Measurements from ENCODE around the gene THEMIS. TPM values are rescaled to one million over a fixed set of nuclear protein-coding genes. Genes with fewer than 3 reads are reported as not detected.
"Not testable (repeated sequence)": the region's sequence is repeated elsewhere in the genome, so short reads cannot be mapped to it uniquely, and the experiment has no call there.

The THEMIS gene
- total and polyA plus RNA-seq, 2 experiments from 2014 or later, result 0.05 to 0.11 TPM

- Histone ChIP-seq H3K4me3 (no peak overlapping the region), H3K4me2 (ENCODE audit: unreplicated experiment) (no peak overlapping the region), H3K4me1 (ENCODE audit: insufficient read depth) (no peaks in the 10 kb centered on the region; the same call in 1 of the 2 replicates), H3K27ac (no peak overlapping the region), H4K20me1 (ENCODE audit: insufficient read depth) (no peaks in the 10 kb centered on the region), H3K9ac (no peak overlapping the region), H3F3A (ENCODE audit: insufficient read depth) (no peaks in the 10 kb centered on the region), H3K36me3 (ENCODE audit: low read depth) (no peaks in the 10 kb centered on the region), H3K9me3 (ENCODE audit: low read depth) (no peaks in the 10 kb centered on the region), H3K79me2 (ENCODE audit: insufficient read depth) (no peaks in the 10 kb centered on the region), H3K27me3 (replicated peaks; ENCODE audit: insufficient read depth) (no peaks in the 10 kb centered on the region; the same call in 1 of the 2 replicates), H2AFZ (no peak overlapping the region), H3K9me2 (ENCODE audit: insufficient read depth) (no peaks in the 10 kb centered on the region)
- WGBS, 2 experiments (ENCODE audit: low coverage in 1 of 2, low lambda C conversion rate in 2 of 2, missing lambda C conversion rate in 2 of 2), result 5 to 7% methylated on average over 1 of the region's 1 CpG
- in situ Hi-C loops (cut with MboI), result no loop called here
- TF ChIP-seq EZH2 (IDR thresholded peaks at IDR 0.05; ENCODE audit: insufficient read depth, poor library complexity, severe bottlenecking), result no peak
- no peak for TF ChIP-seq EZH2phosphoT487 (IDR thresholded peaks at IDR 0.05; ENCODE audit: insufficient read depth, low read depth)
- DNase-seq, result peak; percentile 43
Observed at GRCh38 chr6:127786109-127786508, 114.7 kb downstream of the THEMIS start.

- Histone ChIP-seq H3K9me2 (ENCODE audit: insufficient read depth) (no peaks in the 10 kb centered on the region), H3K9ac (no peak overlapping the region), H3K79me2 (ENCODE audit: insufficient read depth) (no peaks in the 10 kb centered on the region), H3K4me1 (ENCODE audit: insufficient read depth) (no peaks in the 10 kb centered on the region; the same call in 1 of the 2 replicates), H3K36me3 (ENCODE audit: low read depth) (no peaks in the 10 kb centered on the region), H3K9me3 (ENCODE audit: low read depth) (no peaks in the 10 kb centered on the region), H3K27me3 (replicated peaks; ENCODE audit: insufficient read depth) (no peaks in the 10 kb centered on the region; the same call in 1 of the 2 replicates), H3K4me2 (ENCODE audit: unreplicated experiment) (no peak overlapping the region), H4K20me1 (ENCODE audit: insufficient read depth) (no peaks in the 10 kb centered on the region), H3F3A (ENCODE audit: insufficient read depth) (no peaks in the 10 kb centered on the region), H2AFZ (no peak overlapping the region; the same call in 1 of the 2 replicates), H3K27ac (no peak overlapping the region), H3K4me3 (no peak overlapping the region)
- no peak for TF ChIP-seq EZH2 (IDR thresholded peaks at IDR 0.05; ENCODE audit: insufficient read depth, poor library complexity, severe bottlenecking)
- TF ChIP-seq EZH2phosphoT487 (IDR thresholded peaks at IDR 0.05; ENCODE audit: insufficient read depth, low read depth), result no peak
- WGBS, 2 experiments (ENCODE audit: low coverage in 1 of 2, low lambda C conversion rate in 2 of 2, missing lambda C conversion rate in 2 of 2), result 42 to 63% methylated on average over 1 of the region's 1 CpG
- DNase-seq, result no peak
- in situ Hi-C loops (cut with MboI), result no loop called here
Observed at GRCh38 chr6:127784468-127784867, 116.4 kb downstream of the THEMIS start.

- H3K9me3 ChIP-seq (ENCODE audit: low read depth); H3K27ac ChIP-seq; in situ Hi-C loops (cut with MboI); H3F3A ChIP-seq (ENCODE audit: insufficient read depth); H3K4me3 ChIP-seq; DNase-seq; H3K9me2 ChIP-seq (ENCODE audit: insufficient read depth); H3K79me2 ChIP-seq (ENCODE audit: insufficient read depth); H3K36me3 ChIP-seq (ENCODE audit: low read depth); H3K9ac ChIP-seq; H3K4me2 ChIP-seq (ENCODE audit: unreplicated experiment); H4K20me1 ChIP-seq (ENCODE audit: insufficient read depth); H3K27me3 ChIP-seq (replicated peaks; ENCODE audit: insufficient read depth); H2AFZ ChIP-seq: not testable (repeated sequence)
- WGBS, 2 experiments (ENCODE audit: low coverage in 1 of 2, low lambda C conversion rate in 2 of 2, missing lambda C conversion rate in 2 of 2), result 33 to 34% methylated on average over 4 of the region's 4 CpGs
- H3K4me1 ChIP-seq (ENCODE audit: insufficient read depth), result peaks cover 12% of the 10 kb centered on the region
Observed at GRCh38 chr6:127781636-127782272, 119.1 kb downstream of the THEMIS start.

- no peak for DNase-seq
- WGBS, 2 experiments (ENCODE audit: low coverage in 1 of 2, low lambda C conversion rate in 2 of 2, missing lambda C conversion rate in 2 of 2), result 81 to 92% methylated on average over 2 of the region's 2 CpGs
- no peaks in the 10 kb centered on the region for H4K20me1 ChIP-seq (ENCODE audit: insufficient read depth)
- no peak overlapping the region for H3K4me3 ChIP-seq
- no peaks in the 10 kb centered on the region for H3K27me3 ChIP-seq (replicated peaks; ENCODE audit: insufficient read depth)
- H3K9me2 ChIP-seq (ENCODE audit: insufficient read depth), result no peaks in the 10 kb centered on the region
- peaks cover 26% of the 10 kb centered on the region for H3K4me1 ChIP-seq (ENCODE audit: insufficient read depth)
- H3K27ac ChIP-seq, result no peak overlapping the region
- no peak overlapping the region for H3K4me2 ChIP-seq (ENCODE audit: unreplicated experiment)
- H3F3A ChIP-seq (ENCODE audit: insufficient read depth), result no peaks in the 10 kb centered on the region
- H3K36me3 ChIP-seq (ENCODE audit: low read depth), result no peaks in the 10 kb centered on the region
- H3K79me2 ChIP-seq (ENCODE audit: insufficient read depth), result no peaks in the 10 kb centered on the region
- H3K9me3 ChIP-seq (ENCODE audit: low read depth), result no peaks in the 10 kb centered on the region
- in situ Hi-C loops (cut with MboI), result no loop called here
- no peak overlapping the region for H2AFZ ChIP-seq
- TF ChIP-seq EZH2 (IDR thresholded peaks at IDR 0.05; ENCODE audit: insufficient read depth, poor library complexity, severe bottlenecking) (no peak), EZH2phosphoT487 (IDR thresholded peaks at IDR 0.05; ENCODE audit: insufficient read depth, low read depth) (no peak)
- H3K9ac ChIP-seq, result no peak overlapping the region
Observed at GRCh38 chr6:127776320-127776719, 124.5 kb downstream of the THEMIS start.

Data from GM23248 (cell line).